Measurements from ENCODE around the gene MINAR1. TPM values are rescaled to one million over a fixed set of nuclear protein-coding genes. Genes with fewer than 3 reads are reported as not detected.

MINAR1 gene
- total and polyA plus RNA-seq, 11 donors: 0.04 to 0.29 (median 0.12) TPM; not detected in 2

DNA sequence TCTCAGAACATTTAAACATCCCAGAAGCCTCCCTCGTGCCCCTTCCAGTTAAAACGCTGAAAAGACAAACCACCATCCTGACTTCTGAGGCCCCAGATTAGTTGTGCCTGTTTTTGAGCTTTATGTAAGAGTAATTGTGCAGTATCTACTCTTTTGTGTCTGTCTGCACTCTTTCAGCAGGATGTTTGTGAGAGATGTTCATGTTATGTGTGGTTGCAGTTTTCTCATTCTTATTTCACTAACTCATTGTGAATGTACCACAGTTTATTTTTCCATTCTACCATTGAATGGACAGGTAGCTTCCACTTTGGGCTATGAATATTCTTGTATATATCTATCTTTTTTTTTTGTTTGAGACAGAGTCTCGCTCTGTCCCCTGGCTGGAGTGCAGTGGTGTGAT is 40.3 kb downstream of the MINAR1 start:
- 78 to 86% (median 82%) methylated on average over 3 of the region's 3 CpGs for WGBS, 4 donors
- TF ChIP-seq CTCF (IDR thresholded peaks at IDR 0.05) (no peak), POLR2A (IDR thresholded peaks at IDR 0.05) (no peak)
- no peak overlapping the region for H3K27ac ChIP-seq
- no peaks in the 10 kb centered on the region for H3K4me1 ChIP-seq
- no peaks in the 10 kb centered on the region for H3K36me3 ChIP-seq
- H3K9me3 ChIP-seq: no peaks in the 10 kb centered on the region
- peaks cover 0 to 3% (median 0%) of the 10 kb centered on the region in 9 donors for H3K27me3 ChIP-seq
- no peak for DNase-seq
- H3K4me3 ChIP-seq: no peak overlapping the region
- intact Hi-C loops (cut with DNase I): no loop called here
- no peak for ATAC-seq

DNA sequence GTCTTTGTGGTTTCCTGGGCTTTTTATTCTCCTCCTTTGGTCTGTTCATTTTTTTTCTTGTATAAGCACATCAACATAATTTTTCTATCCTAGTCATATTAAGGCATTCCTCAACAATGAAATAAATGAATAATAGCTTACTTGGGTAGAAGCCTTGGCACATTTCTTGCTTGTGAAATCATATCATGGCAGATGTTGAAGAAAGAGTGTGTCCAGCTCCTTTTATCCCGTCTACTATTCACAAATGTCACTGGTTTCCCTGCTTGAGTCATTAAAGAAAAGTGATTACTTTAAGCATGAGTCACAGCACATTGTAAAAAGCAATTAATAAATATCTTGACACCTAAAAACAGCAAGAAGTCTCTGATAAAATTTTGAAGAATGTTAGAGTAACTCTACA is 42.1 kb downstream of the MINAR1 start:
- Histone ChIP-seq H3K27ac (no peak overlapping the region), H3K4me1 (no peaks in the 10 kb centered on the region), H3K9me3 (no peaks in the 10 kb centered on the region), H3K27me3 (peaks cover 0 to 2% (median 0%) of the 10 kb centered on the region in 9 donors), H3K36me3 (no peaks in the 10 kb centered on the region), H3K4me3 (no peak overlapping the region)
- TF ChIP-seq CTCF (IDR thresholded peaks at IDR 0.05) (no peak), POLR2A (IDR thresholded peaks at IDR 0.05) (no peak)
- DNase-seq: no peak
- intact Hi-C loops (cut with DNase I): no loop called here
- WGBS, 4 donors: 50 to 69% (median 58%) methylated on average over 1 of the region's 1 CpG
- ATAC-seq: no peak

DNA sequence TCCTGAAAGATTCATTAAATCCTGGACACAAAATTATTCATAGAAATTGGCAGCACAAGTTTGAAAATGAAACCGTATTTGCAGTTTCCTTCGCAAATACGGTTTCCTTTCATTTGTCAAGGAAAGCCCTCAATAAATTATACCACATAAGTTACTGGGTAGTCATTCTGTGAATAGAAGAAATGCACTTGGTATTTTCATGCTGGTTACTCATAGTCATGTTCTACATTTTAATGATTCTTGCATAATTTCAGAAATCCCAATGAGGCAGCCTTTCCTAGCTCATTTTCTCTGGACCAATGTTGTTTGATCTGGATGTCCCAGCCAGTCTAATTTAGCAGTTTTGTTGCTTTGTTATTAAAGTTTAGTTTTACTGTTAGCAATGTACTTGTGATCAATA is 43.2 kb downstream of the MINAR1 start:
- no peak overlapping the region for H3K4me3 ChIP-seq
- 85 to 93% (median 86%) methylated on average over 3 of the region's 3 CpGs for WGBS, 4 donors
- ATAC-seq: no peak
- DNase-seq: no peak
- TF ChIP-seq POLR2A (IDR thresholded peaks at IDR 0.05) (no peak), CTCF (IDR thresholded peaks at IDR 0.05) (no peak)
- no peaks in the 10 kb centered on the region for H3K9me3 ChIP-seq
- intact Hi-C loops (cut with DNase I): no loop called here
- H3K27ac ChIP-seq: no peak overlapping the region
- H3K4me1 ChIP-seq: no peaks in the 10 kb centered on the region
- H3K27me3 ChIP-seq: no peaks in the 10 kb centered on the region
- no peaks in the 10 kb centered on the region for H3K36me3 ChIP-seq

DNA sequence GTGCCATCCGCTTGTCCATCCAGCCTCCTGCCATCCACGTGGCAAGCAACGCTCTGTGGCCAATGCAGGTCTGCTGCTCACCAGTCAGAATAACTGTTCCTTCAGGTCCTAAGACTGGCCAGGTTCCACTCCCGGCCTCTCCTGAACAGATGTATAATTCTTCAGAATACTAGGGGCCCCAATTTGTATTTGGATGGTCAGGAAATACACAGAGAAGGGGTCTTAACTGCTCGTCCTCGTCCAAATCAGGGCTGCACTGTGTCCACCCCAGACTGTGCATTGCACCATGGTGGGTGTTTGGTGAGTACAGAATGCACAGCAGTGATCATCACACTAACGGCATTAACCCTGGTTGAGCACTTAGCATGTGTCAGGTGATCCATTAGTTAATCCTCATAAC is 46.0 kb downstream of the MINAR1 start:
- Histone ChIP-seq H3K4me1 (no peaks in the 10 kb centered on the region), H3K36me3 (no peaks in the 10 kb centered on the region), H3K27me3 (no peaks in the 10 kb centered on the region), H3K9me3 (no peaks in the 10 kb centered on the region), H3K27ac (no peak overlapping the region), H3K4me3 (no peak overlapping the region)
- WGBS, 4 donors: 85 to 87% (median 86%) methylated on average over 7 of the region's 7 CpGs
- TF ChIP-seq CTCF (IDR thresholded peaks at IDR 0.05) (no peak), POLR2A (IDR thresholded peaks at IDR 0.05) (no peak)
- DNase-seq (no peak), ATAC-seq (no peak)
- intact Hi-C loops (cut with DNase I): no loop called here
